K562 (cell line): ENCODE measurements around the gene HCFC1R1. TPM values are rescaled to one million over a fixed set of nuclear protein-coding genes. Genes with fewer than 3 reads are reported as not detected.
A peak's percentile ranks its signal among the peaks of the same experiment; 100 is the strongest.

Experiments
- ADNP ChIP-seq: fragments of 200-800 bp; sonication (Bioruptor generic); IDR thresholded peaks from 2 replicates; pipeline ENCODE4 v1.6.1; 2016; ENCODE audit warnings: missing genetic modification characterization, missing compliant biosample characterization
- CAMTA2 ChIP-seq: fragments of 250-450 bp; sonication (Bioruptor Pico); conservative IDR thresholded peaks from 2 replicates; pipeline ENCODE4 v1.5.1; 2022
- CCAR2 ChIP-seq: fragments of 200-400 bp; formaldehyde crosslinking; IDR thresholded peaks from 2 replicates; pipeline ENCODE4 v1.6.1; 2017; ENCODE audit warnings: mild to moderate bottlenecking, low read depth, low read length
- CREB3 ChIP-seq: fragments of 450-650 bp; conservative IDR thresholded peaks from 2 replicates; pipeline ENCODE4 v1.6.1; 2016; ENCODE audit warnings: missing genetic modification characterization, low read depth, mild to moderate bottlenecking, missing compliant biosample characterization, moderate library complexity
- DACH1 ChIP-seq: fragments of 450-650 bp; IDR thresholded peaks from 2 replicates; pipeline ENCODE4 v1.6.1; 2018; ENCODE audit not compliant: partially characterized antibody
- FOXJ3 ChIP-seq: sonication (generic); formaldehyde crosslinking; IDR thresholded peaks from 2 replicates; pipeline ENCODE4 v1.4.0; 2020; ENCODE audit warnings: mild to moderate bottlenecking, missing genetic modification reagents
- FUS ChIP-seq: fragments of 200-400 bp; formaldehyde crosslinking; optimal IDR thresholded peaks from 2 replicates; pipeline ENCODE3; 2017; ENCODE audit warnings: low read depth, low read length
- KLF6 ChIP-seq: fragments of 250-450 bp; sonication (Bioruptor Pico); IDR thresholded peaks from 2 replicates; pipeline ENCODE4 v1.4.0; 2020; ENCODE audit warnings: mild to moderate bottlenecking, moderate library complexity, borderline replicate concordance
- MAZ ChIP-seq, 2 experiments: fragments of 450-650 bp in 1 of 2; sonication (generic) in 1 of 2; formaldehyde crosslinking; IDR thresholded peaks in 1 of 2; conservative IDR thresholded peaks in 1 of 2; 2 replicates each; pipeline versions ENCODE4 v1.4.0 to v1.5.0; 2020; ENCODE audit warnings: mild to moderate bottlenecking in 1 of 2, missing genetic modification reagents in 1 of 2
- MTA3 ChIP-seq: fragments of 450-650 bp; formaldehyde crosslinking; IDR thresholded peaks from 2 replicates; pipeline ENCODE4 v1.6.1; 2017; ENCODE audit warnings: mild to moderate bottlenecking, borderline replicate concordance
- NKRF ChIP-seq: fragments of 450-650 bp; IDR thresholded peaks from 2 replicates; pipeline ENCODE4 v1.6.1; 2016; ENCODE audit warnings: borderline replicate concordance
- NRF1 ChIP-seq, 2 experiments: fragments of 450-650 bp; IDR thresholded peaks in 1 of 2; conservative IDR thresholded peaks in 1 of 2; 2 replicates each; pipeline ENCODE4 v1.6.1; 2014; ENCODE audit warnings: mild to moderate bottlenecking in 2 of 2
- POLR2H ChIP-seq: IDR thresholded peaks from 2 replicates; pipeline ENCODE4 v1.6.1; 2016; ENCODE audit warnings: missing genetic modification characterization, low read depth, mild to moderate bottlenecking, control low read depth, missing compliant biosample characterization, moderate library complexity
- PPARD ChIP-seq: fragments of 250-450 bp; sonication (Bioruptor Pico); IDR thresholded peaks from 2 replicates; pipeline ENCODE4 v1.8.0; 2022; ENCODE audit warnings: inconsistent platforms, mild to moderate bottlenecking, moderate library complexity
- SRSF7 ChIP-seq: fragments of 200-400 bp; formaldehyde crosslinking; optimal IDR thresholded peaks from 2 replicates; pipeline ENCODE3; 2017; ENCODE audit warnings: mild to moderate bottlenecking, low read depth, low read length
- TCF3 ChIP-seq: sonication (generic); formaldehyde crosslinking; IDR thresholded peaks from 2 replicates; pipeline ENCODE4 v1.4.0; 2020; ENCODE audit warnings: mild to moderate bottlenecking, missing genetic modification reagents
- TEAD2 ChIP-seq: fragments of 450-650 bp; IDR thresholded peaks from 2 replicates; pipeline ENCODE4 v1.6.1; 2016; ENCODE audit warnings: missing genetic modification characterization, control low read depth, missing compliant biosample characterization
- ZBTB8A ChIP-seq: fragments of 450-650 bp; IDR thresholded peaks from 2 replicates; pipeline ENCODE4 v1.6.1; 2018; ENCODE audit warnings: mild to moderate bottlenecking, moderate library complexity; ENCODE audit not compliant: partially characterized antibody
- ZFP30 ChIP-seq: fragments of 250-450 bp; sonication (Bioruptor Pico); IDR thresholded peaks from 2 replicates; pipeline ENCODE4 v1.8.0; 2022; ENCODE audit warnings: moderate library complexity, mild to moderate bottlenecking, inconsistent platforms, borderline replicate concordance
- ZKSCAN8 ChIP-seq: fragments of 200-800 bp; sonication (Bioruptor generic); IDR thresholded peaks from 2 replicates; pipeline ENCODE4 v1.6.1; 2016; ENCODE audit warnings: missing genetic modification characterization, missing compliant biosample characterization
- ZNF146 ChIP-seq: IDR thresholded peaks from one replicate; pipeline ENCODE4 v1.6.1; 2018; ENCODE audit warnings: missing compliant biosample characterization; ENCODE audit not compliant: unreplicated experiment
- ZNF165 ChIP-seq: fragments of 250-450 bp; sonication (Bioruptor Pico); IDR thresholded peaks from 2 replicates; pipeline ENCODE4 v1.4.0; 2020; ENCODE audit warnings: borderline replicate concordance
- ZNF175 ChIP-seq: fragments of 200-800 bp; sonication (Bioruptor generic); IDR thresholded peaks from 2 replicates; pipeline ENCODE4 v1.6.1; 2016; ENCODE audit warnings: low read depth, mild to moderate bottlenecking, missing genetic modification characterization, missing compliant biosample characterization
- ZNF253 ChIP-seq: fragments of 250-450 bp; sonication (Bioruptor Pico); conservative IDR thresholded peaks from 2 replicates; pipeline ENCODE4 v1.6.1; 2021; ENCODE audit warnings: mild to moderate bottlenecking
- ZNF764 ChIP-seq: fragments of 250-450 bp; sonication (Bioruptor Pico); IDR thresholded peaks from 2 replicates; pipeline ENCODE4 v1.4.0; 2020; ENCODE audit warnings: low read depth, mild to moderate bottlenecking, moderate library complexity
- polyA plus RNA-seq, 8 experiments: library from polyadenylated mRNA; depleted of rRNA in 4 of 8; stranded (reverse) in 5 of 8; unstranded in 3 of 8; fragments of >200 nt; fragmentation: Nextera tagmentation in 2 of 8; fragmentation: Illumina TruSeq in 1 of 8; extraction: Ambion mirVana in 2 of 8; extraction: Trizol in 1 of 8; gene quantifications; 2 replicates each; pipeline versions ENCODE4 v1.2.1 to v1.2.3, GENCODE V29; 2011 to 2014; ENCODE audit warnings: inconsistent platforms in 1 of 8, missing spikeins in 1 of 8
- total RNA-seq, 7 experiments: library from RNA; depleted of rRNA in 6 of 7; stranded (reverse); fragments of >200 nt in 6 of 7; fragmentation: Illumina TruSeq in 2 of 7; extraction: Trizol in 2 of 7; gene quantifications; 2 replicates each; pipeline versions ENCODE4 v1.2.1 to v1.2.3, GENCODE V29; 2011 to 2021; ENCODE audit warnings: low replicate concordance in 1 of 7
- TF ChIP-seq, protein P1 (sequence below): sonication (generic); formaldehyde crosslinking; IDR thresholded peaks from 2 replicates; pipeline ENCODE4 v1.8.1; 2023; ENCODE audit warnings: mild to moderate bottlenecking, missing genetic modification reagents, moderate library complexity

The HCFC1R1 gene
- total and polyA plus RNA-seq, 9 of the 15 experiments (the other 6 are each of a cell fraction or from before 2014, with no cell fraction given), result 2.2 to 29.0 (median 11.2) TPM

DNA sequence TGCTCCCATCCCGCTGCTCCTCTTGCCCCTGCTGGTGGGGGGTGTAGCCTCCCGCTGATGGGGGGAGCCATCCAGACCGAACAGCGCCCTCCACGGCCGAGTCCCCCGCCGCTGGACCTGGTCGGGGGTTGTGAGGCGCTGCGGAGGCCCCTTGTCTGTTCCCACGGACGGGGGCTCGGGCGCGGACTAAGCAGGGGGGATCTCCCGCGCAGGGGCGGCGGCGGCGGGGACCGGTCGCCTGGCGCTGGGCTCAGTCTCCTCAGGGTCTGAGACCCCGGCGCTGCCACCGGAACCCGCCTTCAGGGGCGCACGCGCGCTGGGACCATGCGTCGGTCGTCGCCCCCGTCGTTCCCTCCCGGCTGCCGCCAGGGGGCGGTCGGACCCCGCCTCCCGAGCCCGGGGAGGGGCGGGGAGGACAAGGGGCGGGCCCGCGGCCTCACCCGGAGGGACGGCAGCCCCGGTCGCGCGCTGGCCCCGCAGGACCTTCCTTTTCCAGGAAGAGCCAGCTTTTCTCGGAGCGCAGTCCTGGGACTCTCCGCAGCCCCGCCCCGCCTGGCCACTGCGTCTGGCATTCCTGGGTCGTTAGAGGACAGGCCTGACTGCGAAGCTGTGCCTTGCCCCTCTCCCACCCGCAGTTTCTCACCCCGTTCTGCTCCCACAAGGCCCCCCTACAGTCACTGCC lies 35.4 kb upstream of the HCFC1R1 start (continued):
- TF ChIP-seq NKRF, result peak; percentile 46; the same call in 1 of the 2 replicates
- peak; percentile 91 to 93 for TF ChIP-seq NRF1 (conservative IDR thresholded peaks at IDR 0.05 in 1 of 2, IDR thresholded peaks at IDR 0.05 in 1 of 2)
- no peak for TF ChIP-seq ZBTB8A
- TF ChIP-seq KLF6 (CRISPR knock-in tag), result no peak; the same call in 1 of the 2 replicates
- TF ChIP-seq CREB3, result no peak
- no peak for TF ChIP-seq DACH1
- TF ChIP-seq TCF3 (CRISPR knock-in tag), result no peak
- TF ChIP-seq SRSF7, result no peak
- no peak for TF ChIP-seq ADNP
- TF ChIP-seq FUS, result peak; percentile 62
- no peak for TF ChIP-seq TEAD2 (tag)
- peak; percentile 97 to 98 for TF ChIP-seq MAZ (CRISPR knock-in tag; conservative IDR thresholded peaks at IDR 0.05 in 1 of 2, IDR thresholded peaks at IDR 0.05 in 1 of 2)
- no peak for TF ChIP-seq POLR2H (tag)
- no peak for TF ChIP-seq ZFP30 (CRISPR knock-in tag)
- no peak for TF ChIP-seq PPARD
- no peak for TF ChIP-seq CCAR2
- TF ChIP-seq FOXJ3 (CRISPR knock-in tag), result no peak
- TF ChIP-seq ZKSCAN8 (CRISPR knock-in tag), result no peak
- TF ChIP-seq ZNF146 (CRISPR knock-in tag), result no peak
- peak; percentile 60; the same call in 1 of the 2 replicates for TF ChIP-seq MTA3
- TF ChIP-seq, protein P1, sequence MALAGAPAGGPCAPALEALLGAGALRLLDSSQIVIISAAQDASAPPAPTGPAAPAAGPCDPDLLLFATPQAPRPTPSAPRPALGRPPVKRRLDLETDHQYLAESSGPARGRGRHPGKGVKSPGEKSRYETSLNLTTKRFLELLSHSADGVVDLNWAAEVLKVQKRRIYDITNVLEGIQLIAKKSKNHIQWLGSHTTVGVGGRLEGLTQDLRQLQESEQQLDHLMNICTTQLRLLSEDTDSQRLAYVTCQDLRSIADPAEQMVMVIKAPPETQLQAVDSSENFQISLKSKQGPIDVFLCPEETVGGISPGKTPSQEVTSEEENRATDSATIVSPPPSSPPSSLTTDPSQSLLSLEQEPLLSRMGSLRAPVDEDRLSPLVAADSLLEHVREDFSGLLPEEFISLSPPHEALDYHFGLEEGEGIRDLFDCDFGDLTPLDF (CRISPR knock-in tag), result no peak
- TF ChIP-seq ZNF175, result 0 out of 2 replicates have a peak, but pooled peaks have one; percentile 74
- no peak for TF ChIP-seq CAMTA2
- TF ChIP-seq ZNF253 (CRISPR knock-in tag), result no peak
- TF ChIP-seq ZNF165, result no peak
- no peak for TF ChIP-seq ZNF764 (CRISPR knock-in tag)
